Measurements from ENCODE around the gene GTF3C1.

GRCh38 chr16:27414788-27415431 lies 134.8 kb downstream of the GTF3C1 start:
- no peak for TF ChIP-seq CTCF (IDR thresholded peaks at IDR 0.05)
- no peak for TF ChIP-seq EZH2 (IDR thresholded peaks at IDR 0.05; ENCODE audit: borderline replicate concordance, insufficient read depth, low read depth, low read length, poor library complexity, severe bottlenecking)
